Stimulated activated CD4-positive, alpha-beta T cell treated with anti-CD3 and anti-CD28 coated beads, Interleukin-2, amount 100 ng/mL, for 24 hours (primary cell): ENCODE data around the gene EMC6.

Source experiments
- DNase-seq, 2 donors: peaks; one replicate each; pipeline ENCODE4 v3.0.0-alpha.2; 2020

The EMC6 gene

GRCh38 chr17:3656755-3657587 lies 11.6 kb upstream of the EMC6 start:
- no peak for DNase-seq

GRCh38 chr17:3657588-3657869 lies 11.1 kb upstream of the EMC6 start:
- DNase-seq: no peak

GRCh38 chr17:3657874-3658783 lies 10.5 kb upstream of the EMC6 start:
- no peak for DNase-seq

- no peak for DNase-seq
Observed at GRCh38 chr17:3658784-3659449, 9.7 kb upstream of the EMC6 start.

- DNase-seq: no peak
Observed at GRCh38 chr17:3659541-3660111, 9.0 kb upstream of the EMC6 start.

- no peak for DNase-seq
Observed at GRCh38 chr17:3660311-3660891, 8.2 kb upstream of the EMC6 start.

- DNase-seq: no peak
Observed at GRCh38 chr17:3663102-3664011, 5.3 kb upstream of the EMC6 start.

- no peak for DNase-seq
Observed at GRCh38 chr17:3665834-3666233, 2.8 kb upstream of the EMC6 start.

GRCh38 chr17:3666516-3666915 lies 2.1 kb upstream of the EMC6 start:
- no peak for DNase-seq

GRCh38 chr17:3667366-3668278 lies 990 bp upstream of the EMC6 start:
- peak in 1 of 2 donors; percentile 24 for DNase-seq

- DNase-seq: no peak
Observed at GRCh38 chr17:3669085-3669347, 404 bp downstream of the EMC6 start.

GRCh38 chr17:3669548-3669947 lies 936 bp downstream of the EMC6 start:
- DNase-seq: no peak

GRCh38 chr17:3672571-3672970 lies 4.0 kb downstream of the EMC6 start:
- no peak for DNase-seq

- no peak for DNase-seq
Observed at GRCh38 chr17:3675886-3676285, 7.3 kb downstream of the EMC6 start.

GRCh38 chr17:3678095-3678820 lies 9.6 kb downstream of the EMC6 start:
- no peak for DNase-seq

GRCh38 chr17:3678821-3679530 lies 10.4 kb downstream of the EMC6 start:
- no peak for DNase-seq

GRCh38 chr17:3679531-3680126 lies 11.0 kb downstream of the EMC6 start:
- DNase-seq: no peak

- DNase-seq: no peak
Observed at GRCh38 chr17:3681057-3681456, 12.4 kb downstream of the EMC6 start.

- DNase-seq: no peak
Observed at GRCh38 chr17:3681565-3681964, 13.0 kb downstream of the EMC6 start.
